ENCODE results near the gene SYNE3.

DNA sequence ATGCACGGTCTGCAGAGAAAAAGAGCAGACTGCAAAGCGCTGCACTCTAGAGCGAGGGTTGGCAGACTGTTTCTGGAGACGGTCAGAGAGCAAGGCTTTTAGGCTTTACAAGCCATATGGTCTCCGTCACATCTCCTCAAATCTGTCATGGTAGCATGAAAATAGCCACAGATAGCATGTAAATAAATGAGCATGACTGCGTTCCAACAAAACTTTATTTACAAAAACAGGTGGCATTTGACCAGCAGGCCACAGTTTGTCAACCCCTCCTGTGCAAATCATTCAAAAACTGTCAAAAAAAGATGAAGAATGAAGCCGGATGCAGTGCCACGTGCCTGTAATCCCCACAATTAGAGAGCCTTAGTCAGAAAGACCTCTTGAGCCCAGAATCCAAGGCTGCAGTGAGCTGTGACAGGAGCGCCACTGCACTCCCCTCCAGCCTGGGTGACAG, 18.9 kb downstream of the SYNE3 start:
- TF ChIP-seq, protein P1, sequence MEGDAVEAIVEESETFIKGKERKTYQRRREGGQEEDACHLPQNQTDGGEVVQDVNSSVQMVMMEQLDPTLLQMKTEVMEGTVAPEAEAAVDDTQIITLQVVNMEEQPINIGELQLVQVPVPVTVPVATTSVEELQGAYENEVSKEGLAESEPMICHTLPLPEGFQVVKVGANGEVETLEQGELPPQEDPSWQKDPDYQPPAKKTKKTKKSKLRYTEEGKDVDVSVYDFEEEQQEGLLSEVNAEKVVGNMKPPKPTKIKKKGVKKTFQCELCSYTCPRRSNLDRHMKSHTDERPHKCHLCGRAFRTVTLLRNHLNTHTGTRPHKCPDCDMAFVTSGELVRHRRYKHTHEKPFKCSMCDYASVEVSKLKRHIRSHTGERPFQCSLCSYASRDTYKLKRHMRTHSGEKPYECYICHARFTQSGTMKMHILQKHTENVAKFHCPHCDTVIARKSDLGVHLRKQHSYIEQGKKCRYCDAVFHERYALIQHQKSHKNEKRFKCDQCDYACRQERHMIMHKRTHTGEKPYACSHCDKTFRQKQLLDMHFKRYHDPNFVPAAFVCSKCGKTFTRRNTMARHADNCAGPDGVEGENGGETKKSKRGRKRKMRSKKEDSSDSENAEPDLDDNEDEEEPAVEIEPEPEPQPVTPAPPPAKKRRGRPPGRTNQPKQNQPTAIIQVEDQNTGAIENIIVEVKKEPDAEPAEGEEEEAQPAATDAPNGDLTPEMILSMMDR (IDR thresholded peaks at IDR 0.05; ENCODE audit: insufficient read depth, low read depth, low read length): no peak
- TF ChIP-seq EZH2 (IDR thresholded peaks at IDR 0.05; ENCODE audit: insufficient read depth, low read length): no peak

All from astrocyte (in vitro differentiated cells and primary cell).